GM21717 (cell line): ENCODE measurements around the gene PFN4.
A peak's percentile ranks its signal among the peaks of the same experiment; 100 is the strongest.

Experiments
- ATAC-seq: cut with Tn5 transposase; IDR thresholded peaks from one replicate; pipeline ENCODE4 v1.9.1; 2021; ENCODE audit warnings: mild to moderate bottlenecking, moderate library complexity; ENCODE audit not compliant: unreplicated experiment

PFN4 gene

GRCh38 chr2:24082787-24083566, 40.2 kb downstream of the PFN4 start:
- no peak for ATAC-seq

DNA sequence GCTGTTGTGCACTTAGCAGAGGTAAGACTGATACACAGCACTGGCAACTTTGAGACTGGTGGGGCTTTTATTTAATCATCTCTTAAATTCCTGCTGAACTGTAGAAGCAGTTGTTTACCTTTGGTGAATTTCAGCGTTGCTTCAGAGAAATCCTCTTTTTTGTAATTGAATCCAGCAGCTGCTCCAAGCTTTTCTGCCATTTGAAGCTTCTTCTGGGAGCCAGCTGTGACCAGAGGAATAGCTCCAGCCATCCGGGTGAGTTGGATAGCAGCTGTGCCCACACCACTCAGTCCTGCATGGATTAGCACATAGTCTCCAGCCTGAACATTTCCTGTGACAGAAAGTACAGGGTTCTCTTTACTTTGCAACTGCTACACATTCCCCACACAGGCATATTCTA, 42.4 kb downstream of the PFN4 start:
- no peak for ATAC-seq

DNA sequence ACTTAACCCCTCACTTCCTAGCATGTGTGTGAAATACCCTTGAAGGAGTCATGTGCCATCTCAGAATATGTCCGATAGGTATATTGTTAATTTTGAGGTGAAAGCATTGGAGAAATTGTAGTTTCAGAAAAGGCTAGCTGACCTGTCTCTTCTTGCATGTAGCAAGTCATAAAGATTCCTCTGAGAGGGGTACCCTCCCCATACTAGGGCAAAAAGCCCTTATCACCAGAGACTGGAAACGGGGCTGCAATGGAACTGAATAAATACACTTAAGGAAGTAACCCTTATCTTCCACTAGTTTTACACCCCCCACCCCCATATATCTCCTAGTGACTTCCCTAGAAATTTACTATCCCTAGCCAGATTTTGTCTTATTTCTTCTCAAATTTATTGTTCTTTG, 45.3 kb downstream of the PFN4 start:
- ATAC-seq, result no peak

- no peak for ATAC-seq
Measured at GRCh38 chr2:24077535-24077877, 45.6 kb downstream of the PFN4 start.

DNA sequence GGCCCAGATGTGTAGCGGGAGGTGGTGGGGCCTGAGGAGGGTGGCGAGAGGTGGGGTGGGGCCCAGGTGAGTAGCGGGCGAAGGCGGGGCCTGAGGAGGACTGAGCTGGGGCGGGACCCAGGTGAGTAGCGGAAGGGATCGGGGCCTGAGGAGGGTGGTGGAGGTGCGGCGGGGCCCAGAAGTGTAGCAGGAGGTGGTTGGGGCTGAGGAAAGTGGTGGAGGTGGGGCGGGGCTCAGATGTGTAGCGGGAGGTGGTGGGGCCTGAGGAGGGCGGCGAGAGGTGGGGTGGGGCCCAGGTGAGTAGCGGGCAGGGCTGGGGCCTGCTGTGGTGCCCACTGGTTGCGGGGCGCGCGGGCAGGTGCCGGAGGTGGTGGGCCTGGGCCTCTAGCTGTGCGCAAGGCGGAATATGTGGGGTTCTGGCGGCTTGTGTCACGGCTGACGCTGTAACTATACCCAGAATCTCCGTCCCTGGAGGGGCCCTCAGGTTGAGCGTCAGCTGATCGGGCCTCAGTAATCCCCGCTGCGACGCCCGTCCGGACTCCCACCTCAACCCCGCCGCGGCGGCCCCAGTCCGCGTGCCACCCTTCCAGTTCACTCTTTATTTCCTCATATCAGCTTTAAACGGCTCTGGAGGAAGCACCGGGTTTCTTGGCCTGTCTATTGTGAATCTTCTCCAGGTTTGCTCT, 46.1 kb downstream of the PFN4 start:
- no peak for ATAC-seq

DNA sequence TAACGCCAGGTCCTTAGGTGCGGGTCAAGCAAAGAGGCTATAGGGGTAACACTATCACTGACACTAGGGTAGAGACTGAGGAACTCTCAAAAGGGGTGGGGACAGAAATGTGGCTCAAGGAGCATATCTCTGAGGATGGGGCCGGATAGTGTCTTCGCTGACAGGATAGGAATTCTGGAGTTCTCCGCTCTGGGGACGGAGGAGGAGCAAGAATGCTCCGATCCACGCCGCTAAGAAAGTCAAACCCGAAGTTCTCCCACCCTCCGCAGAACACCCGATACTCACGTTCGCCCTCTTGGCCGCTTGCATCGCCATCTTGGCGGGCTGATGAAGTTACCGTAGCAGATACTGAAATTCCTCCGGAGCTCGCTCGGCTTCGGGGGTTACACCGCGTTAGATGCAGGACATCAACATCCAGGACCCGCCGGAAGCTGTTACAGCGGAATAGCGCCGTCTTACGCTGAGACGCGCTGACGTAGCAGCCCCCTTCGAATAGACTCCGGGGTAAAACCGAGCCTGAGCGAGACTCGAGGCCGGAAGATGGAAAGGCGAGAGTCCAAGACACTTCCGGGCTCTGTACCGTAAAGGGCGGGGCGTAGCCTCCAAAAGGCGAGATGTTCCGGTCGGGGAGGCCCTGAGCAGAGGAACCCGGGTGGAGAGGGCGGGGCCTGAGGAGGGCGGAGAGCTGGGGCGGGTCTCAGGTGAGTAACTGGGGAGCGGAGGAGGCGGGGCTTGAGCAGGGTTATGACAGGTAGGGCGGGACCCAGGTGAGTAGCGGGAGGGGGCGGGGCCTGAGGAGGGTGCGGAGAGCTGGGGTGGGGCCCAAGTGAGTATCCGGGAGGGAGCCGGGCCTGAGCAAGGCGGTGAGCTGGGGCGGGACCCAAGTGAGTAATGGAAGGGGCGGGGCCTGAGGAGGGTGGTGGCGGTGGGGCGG, 47.0 kb downstream of the PFN4 start, which contains the start of gene SF3B6:
Gene SF3B6 (minus strand): TSS at position 412 of the 934 bp plus-strand sequence. CDS start 97 bp downstream, at position 315.
- peak; percentile 93 for ATAC-seq

- no peak for ATAC-seq
Measured at GRCh38 chr2:24075259-24075658, 47.9 kb downstream of the PFN4 start.

- ATAC-seq, result no peak
Measured at GRCh38 chr2:24073816-24074215, 49.3 kb downstream of the PFN4 start.

- ATAC-seq, result no peak
Measured at GRCh38 chr2:24072259-24072658, 50.9 kb downstream of the PFN4 start.

DNA sequence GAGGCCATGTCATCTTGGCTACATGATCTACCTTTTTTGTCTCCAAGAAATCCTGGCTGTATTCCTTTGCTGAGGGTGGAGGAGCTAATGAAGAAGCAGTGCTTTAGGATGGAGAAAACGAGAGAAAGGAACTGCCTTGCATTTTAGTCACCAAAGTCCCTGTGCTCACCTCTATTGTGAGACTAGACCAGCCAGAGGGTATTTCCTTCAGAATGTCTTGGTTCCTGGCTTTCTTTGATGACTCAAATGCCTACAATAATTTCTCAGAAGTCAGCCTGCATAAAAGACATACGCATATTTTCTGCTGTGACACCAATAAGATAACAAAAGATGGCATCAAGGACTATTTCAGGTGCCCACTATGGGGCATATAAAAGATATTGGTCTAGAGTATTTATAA, 57.8 kb downstream of the PFN4 start:
- ATAC-seq, result no peak
